Limb (tissue), 2 donors: ENCODE measurements around the gene IL20.

Experiments
- DNase-seq, 2 donors: peaks; one replicate each; pipeline ENCODE4 v3.0.0-alpha.2; 2016; ENCODE audit errors: extremely low spot score in 2 of 2

IL20 gene

DNA sequence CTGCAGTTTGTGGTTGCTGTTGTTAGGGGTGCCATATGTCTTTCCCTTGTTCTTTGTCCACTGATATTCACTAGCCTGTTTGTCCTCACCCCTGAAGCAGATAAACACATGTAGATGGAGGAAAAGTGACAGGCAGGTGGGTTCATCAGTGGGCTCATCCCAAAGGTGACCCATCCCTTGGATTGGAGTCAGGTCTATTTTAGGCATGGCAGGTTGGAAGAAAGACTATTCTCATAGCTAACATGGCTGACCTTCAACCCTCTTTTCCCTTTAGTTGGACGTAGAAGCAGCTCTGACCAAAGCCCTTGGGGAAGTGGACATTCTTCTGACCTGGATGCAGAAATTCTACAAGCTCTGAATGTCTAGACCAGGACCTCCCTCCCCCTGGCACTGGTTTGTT is 37.3 kb downstream of the IL20 start:
- DNase-seq = no peak

DNA sequence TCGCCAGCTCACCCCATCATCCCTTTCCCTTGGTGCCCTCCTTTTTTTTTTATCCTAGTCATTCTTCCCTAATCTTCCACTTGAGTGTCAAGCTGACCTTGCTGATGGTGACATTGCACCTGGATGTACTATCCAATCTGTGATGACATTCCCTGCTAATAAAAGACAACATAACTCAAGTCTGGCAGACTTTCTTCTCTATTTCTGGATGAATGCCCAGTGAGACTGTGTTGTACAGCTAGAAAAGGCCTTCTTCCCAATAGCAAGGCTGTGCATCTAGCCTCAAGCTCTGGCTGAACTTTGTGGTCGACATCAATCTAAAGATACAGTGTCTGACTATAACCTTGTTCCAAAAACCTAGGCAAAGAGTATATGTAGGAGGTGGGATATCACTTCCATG is 38.3 kb downstream of the IL20 start:
- DNase-seq = no peak

DNA sequence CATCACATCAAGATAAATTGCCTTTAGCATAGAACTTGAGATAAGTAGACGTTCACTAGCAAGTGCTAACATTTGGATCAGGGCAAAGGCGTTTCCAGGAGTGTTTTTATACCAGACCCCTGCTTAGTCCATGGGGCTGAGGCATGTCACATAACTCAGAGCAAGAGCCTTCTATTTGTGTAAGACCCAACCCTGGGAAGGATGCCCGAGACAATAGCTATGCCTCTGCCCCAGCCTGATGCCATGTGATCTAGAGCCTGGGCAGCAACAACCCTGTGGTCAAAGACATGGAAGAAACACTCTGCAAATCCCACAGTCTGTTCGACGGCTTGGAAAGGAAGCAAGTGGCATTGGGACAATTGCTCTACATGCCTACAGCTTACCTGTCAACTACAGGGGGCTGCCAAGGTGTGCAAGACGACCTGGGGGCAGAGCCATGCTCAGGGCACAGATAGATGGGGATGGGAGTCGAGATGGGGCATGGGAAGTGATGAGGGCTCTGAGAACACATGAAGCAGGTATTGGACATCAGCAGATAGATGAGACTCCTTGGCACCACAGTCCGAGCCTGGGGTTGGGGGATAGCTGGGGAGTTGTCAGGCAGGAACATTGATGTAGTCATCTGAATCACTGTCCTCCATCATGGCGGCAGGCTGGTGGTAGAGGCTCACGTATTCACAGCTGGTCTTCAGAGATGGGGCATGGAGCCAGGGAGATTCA is 39.2 kb downstream of the IL20 start:
- DNase-seq = no peak

DNA sequence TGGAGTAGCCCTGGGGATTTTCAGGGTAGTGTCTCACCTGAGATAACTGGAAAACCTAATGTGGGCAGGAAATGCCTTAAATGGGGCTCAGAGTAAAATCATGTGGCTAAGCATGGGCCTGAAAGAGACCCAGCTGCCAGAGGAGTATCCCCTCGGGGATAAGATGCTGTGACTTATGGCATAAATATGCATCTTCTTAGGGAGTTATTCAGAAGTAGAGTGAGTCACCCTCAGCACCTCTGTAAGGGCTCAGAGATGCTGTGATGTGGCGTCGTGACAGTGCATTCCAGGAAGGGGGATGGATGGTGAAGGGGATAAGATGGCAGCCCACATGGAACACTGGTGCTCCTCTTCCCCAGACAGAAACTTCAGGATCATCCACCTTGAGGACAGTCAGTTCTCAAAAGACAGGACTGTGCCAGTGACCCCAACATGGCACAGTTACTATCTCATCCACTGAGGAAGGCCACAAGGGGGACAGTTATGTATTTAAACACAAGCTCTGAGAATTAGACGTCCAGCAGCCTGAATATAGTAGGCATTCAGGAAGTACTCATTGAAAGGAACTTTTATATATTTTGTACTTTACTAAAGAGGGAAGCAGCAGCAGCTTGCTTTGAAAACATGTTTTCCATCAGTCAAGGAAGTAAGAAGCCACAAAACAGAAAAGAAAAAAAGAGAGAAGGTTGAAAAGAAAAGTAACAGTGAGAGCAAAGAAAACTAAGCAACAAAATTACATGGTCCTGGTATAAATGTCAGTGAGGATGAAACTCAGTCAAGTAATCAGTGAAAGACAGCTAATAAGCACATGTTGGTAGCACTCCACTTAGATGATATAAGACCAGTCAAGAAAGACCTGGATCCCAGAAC is 40.1 kb downstream of the IL20 start:
- no peak for DNase-seq

DNA sequence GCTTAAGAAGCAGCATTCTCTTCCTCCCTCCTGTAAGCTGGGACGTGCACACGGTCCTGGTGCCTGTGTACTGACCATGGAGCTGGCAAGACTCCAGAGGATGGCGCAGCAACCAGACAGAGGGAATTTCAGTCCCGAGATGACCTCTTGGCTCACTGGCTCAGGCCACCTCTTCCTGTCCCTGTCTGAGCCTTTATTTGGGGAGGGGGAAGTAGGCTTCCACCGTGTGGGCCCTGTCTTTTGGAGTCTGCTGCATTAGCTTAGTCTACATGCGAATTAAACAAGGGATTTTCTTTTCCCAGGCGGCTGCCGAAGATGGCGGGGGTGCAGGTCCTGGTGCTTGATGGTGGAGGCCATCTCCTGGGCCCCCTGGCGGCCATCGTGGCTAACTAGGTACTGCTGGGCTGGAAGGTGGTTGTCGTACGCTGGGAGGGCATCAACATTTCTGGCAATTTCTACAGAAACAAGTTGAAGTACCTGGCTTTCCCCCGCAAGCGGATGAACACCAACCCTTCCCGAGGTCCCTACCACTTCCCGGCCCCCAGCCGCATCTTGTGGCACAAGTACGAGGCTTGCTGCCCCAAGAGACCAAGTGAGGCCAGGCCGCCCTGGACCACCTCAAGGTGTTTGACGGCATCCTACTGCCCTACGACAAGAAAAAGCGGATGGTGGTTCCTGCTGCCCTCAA is 42.0 kb downstream of the IL20 start:
- DNase-seq = no peak

DNA sequence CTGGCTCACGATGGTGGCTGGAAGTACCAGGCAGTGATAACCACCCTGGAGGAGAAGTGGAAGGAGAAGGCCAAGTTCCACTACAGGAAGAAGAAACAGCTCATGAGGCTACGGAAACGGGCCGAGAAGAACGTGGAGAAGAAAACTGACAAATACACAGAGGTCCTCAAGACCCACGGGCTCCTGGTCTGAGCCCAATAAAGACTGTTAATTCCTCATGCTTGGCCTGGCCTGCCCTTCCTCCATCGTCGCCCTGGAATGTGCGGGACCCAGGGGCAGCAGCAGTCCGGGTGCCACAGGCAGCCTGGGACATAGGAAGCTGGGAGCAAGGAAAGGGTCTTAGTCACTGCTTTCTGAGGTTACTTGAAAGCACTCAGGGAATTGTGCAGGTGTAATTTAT is 42.6 kb downstream of the IL20 start:
- no peak for DNase-seq

DNA sequence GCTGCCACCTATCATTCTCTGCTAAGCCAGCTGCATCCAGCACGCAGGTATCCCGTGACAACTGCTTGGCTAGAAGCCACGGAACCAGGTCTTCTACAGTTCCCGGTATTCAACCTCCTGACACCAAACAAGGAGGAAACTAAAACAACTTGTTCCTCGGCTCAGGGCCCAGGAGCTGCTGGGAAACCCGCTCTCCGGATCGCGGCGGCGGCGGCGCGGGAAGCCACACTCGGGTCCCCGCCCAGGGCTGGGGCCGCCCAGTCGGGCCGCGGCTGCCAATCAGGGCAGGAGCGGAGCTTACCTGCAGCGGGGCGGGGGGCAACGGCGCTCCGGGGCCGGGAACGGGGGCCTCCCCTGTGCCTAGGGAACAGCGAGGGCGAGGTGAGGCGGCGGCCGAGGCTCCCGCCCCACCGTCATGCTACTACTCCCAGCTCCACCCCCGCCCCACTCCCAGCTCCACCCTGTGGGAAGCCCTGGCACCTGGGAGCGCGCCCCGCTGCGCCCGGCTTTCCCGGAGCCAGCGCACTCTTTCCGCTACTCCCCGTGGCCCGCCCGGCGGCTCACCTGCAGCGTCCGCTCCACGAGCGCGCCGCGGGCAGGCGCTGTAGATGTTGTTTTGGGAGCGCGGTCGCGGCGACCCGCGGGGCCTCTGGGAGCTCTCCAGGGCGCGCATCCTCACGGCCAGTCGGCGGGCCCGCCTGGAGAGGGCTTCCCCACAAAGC is 43.9 kb downstream of the IL20 start:
- DNase-seq = peak in 1 of 2 donors; percentile 75

DNA sequence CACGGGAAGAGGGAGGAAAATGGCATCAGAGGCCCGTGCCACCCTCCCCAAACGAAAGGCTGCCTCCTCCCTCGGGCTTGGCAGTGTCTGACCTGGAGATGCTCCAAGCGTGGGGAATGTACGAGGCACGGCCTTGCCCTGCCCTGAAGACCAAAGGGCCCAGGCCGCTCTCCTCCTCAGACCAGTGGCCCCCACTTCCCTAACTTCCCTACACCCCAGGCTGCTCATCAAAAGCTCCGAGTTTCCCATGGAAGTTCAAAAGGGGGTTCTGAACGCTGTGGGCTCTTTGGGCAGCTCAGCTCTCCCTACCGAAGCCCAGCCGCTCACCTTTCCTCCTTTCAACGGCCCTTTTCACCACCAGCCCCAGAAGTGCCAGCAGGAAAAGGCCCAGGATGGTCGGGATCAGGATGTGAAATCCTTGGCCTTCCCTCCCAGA is 44.5 kb downstream of the IL20 start:
- no peak for DNase-seq

DNA sequence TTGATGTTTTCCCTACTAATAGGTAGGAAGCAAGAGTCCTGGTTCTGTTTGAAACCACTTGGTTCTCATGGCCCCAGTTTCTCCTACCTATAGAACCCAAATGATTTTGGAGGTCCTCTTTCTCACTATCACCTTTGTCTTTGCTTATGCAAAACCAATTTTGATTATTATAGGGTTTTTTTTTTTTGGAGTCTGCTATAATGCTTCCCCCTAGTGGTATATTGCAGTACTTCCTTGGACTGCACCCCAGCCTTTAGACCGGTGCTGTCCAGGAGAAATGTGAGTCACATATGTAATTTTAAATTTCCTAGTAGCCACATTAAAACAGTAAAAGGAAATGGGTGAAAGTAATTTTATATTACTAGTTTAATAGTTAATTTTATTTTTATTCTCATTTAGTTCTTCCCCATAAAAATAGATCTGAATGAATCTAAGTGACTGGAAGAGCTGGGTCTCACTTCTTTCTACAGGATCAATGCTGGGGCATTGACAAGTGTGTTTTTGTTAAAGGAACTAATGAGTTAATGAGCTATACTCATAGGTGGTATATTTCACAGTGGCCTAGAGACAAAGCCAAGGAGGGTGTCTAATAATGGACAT is 45.7 kb downstream of the IL20 start:
- peak in 1 of 2 donors; percentile 52 for DNase-seq

DNA sequence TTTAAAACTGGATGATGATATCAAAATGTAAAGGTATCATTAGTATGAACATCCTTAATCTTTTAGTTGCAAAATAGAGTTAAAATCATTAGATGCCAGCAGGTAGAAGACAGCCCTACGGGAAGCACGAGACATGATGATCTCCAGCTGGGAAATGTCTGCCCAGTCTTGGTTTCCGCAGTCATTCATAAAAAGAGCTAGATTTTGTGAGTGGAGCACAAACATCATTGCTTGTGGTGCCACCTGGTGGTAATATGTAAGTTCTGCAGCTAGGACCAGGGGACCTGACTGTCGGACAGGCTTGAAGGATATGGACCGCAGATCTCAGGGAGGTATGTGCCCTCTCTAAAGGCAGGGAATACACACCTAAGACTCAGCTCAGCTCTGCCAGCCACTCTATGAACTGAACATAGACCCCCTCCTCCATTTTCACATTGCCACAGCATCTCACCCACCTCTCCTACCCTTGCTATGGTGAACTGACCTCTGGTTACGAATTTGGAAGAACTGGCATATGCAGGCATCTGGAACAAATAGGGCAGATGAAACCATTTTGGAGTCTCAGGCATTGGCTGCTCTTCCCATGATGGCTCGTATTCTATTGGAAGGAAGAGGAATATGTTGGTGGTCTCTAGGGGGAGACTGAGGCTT is 47.1 kb downstream of the IL20 start:
- peak; percentile 73 to 87 for DNase-seq

DNA sequence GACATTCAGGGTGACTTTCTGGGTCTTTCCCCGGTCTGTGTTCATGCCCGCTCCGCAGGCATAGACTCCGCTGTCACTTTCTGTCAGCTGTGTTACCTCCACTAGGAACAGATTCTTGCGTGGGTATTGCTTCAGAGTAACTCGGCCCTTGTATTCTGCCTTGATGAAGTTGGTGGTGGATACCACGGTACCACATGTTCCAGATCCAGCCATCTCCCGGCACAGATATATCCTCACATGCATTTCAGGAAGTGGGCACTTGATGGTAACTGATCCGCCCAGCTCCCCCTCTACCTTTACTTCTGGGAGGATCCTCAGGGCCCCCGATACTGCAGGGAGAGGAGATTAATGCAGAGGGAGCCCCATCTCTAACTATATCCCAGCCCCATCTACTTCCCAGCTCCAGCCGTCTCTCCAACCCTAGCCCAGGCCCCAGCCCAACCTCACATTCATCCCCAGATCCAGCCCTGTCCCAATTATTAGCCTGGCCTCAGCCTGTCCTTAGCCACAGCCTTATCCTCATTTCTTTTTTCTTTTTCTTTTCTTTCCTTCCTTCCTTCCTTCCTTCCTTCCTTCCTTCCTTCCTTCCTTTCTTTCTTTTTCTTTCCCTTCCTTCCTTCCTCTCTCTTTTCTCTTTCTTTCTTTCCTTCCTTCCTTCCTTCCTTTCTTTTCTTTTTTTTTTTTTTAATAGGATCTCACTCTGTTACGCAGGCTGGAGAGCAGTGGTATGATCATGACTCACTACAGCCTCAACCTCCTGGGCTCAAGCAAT is 48.5 kb downstream of the IL20 start:
- DNase-seq = no peak

DNA sequence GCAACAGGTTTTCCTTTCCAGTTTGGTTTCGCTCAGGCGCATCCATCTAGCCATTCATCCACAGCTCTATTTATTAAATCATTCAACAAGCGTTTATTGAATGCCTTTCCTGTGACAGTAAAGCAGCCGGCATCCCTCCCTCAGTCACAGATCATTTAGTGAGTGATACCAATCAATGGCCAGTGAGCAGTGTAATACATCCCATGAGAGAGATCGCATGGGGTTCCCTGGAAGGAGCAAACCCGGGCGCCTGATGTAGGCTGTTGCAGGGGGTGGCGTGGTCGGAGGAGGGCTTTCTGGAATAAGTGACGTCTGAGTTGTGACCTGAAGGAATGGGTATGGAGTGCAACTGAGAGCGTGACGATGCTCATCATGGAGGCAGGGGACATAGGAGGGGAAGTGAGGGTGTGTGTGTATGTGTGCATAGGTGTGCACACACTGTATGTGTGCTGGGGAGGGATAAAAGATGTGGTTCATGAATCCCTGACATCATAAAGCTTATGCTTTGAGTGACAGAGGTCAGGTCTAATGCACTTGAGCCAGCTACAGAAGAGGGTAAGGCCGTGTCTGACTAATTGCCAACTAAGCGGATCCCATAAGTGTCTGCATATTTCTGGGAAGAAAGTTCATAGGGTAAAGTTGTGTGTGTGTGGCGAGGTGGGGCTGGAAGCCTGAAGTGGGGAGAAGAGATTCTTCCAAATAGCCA is 49.8 kb downstream of the IL20 start:
- no peak for DNase-seq

DNA sequence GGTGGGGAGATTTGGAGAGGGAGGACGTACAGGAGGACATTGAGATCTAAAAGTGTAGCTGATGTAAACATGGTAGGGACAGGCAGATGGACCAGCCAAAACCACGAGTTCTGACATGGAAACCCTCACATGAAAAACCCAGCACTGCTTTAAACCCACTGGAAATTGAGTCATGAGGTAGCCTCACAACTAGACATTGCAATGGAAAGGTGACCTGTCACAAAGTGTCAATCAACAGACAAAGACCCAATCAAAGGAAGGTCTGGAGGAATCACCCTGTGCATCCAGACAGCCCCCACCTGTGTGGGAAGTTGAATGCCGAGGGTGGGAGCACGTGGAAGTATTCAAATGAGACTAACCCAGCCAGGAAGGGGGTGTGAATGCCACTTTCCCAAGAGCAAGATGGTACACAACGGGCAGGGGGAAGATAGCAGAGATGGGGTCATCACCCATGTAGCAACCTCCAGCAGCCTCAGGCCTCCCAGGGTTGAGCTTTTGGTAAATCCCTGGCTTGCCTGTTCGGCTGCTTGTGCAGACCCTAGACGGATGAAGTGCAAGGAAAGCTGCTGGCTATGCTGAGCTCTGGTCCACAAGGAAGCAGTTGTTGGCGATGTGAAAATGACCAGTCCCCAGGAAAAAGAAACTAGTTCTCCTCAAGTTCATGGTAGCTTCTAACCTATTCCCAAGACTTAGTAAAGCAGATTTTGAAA is 50.7 kb downstream of the IL20 start:
- DNase-seq = no peak

DNA sequence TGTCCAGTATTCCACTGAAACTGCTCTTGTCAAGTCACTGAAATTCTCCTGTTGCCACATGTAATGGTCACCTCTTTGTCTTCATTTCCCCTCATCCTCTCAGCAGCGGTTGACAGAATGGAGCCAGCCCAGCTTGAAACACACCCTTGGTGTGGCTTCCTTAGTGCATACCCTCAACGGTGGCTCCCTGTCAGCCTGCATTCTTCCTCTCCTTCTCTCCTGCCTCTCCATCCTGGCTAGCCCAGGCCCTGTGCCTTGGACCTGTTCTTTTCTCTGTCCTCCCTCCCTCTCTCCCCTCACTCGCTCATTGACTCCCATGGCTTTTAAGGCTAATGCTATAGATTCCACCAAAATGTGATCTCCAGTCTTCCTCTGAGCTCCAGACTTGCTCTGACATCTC is 52.7 kb downstream of the IL20 start:
- no peak for DNase-seq
